ENCODE data around the gene TRIM41.

DNA sequence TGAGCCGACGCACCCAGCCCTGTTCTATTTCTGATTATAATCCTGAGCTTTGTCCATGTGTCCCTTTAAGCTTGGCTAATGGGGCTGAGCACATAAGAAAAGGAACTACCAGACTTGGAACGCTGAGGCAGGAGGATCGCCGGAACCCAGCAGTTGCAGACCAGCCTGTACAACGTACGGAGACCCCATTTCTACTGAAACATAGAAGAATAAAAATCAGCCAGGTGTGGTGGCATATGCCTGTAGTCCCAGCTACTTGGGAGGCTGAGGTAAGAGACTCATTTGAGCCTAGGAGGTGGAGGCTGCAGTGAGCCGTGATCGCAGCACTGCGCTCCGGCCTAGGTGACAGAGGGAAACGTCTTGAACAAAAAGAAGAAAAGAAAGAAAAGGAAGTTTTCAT is 40.4 kb upstream of the TRIM41 start:
- TF ChIP-seq, protein P1, sequence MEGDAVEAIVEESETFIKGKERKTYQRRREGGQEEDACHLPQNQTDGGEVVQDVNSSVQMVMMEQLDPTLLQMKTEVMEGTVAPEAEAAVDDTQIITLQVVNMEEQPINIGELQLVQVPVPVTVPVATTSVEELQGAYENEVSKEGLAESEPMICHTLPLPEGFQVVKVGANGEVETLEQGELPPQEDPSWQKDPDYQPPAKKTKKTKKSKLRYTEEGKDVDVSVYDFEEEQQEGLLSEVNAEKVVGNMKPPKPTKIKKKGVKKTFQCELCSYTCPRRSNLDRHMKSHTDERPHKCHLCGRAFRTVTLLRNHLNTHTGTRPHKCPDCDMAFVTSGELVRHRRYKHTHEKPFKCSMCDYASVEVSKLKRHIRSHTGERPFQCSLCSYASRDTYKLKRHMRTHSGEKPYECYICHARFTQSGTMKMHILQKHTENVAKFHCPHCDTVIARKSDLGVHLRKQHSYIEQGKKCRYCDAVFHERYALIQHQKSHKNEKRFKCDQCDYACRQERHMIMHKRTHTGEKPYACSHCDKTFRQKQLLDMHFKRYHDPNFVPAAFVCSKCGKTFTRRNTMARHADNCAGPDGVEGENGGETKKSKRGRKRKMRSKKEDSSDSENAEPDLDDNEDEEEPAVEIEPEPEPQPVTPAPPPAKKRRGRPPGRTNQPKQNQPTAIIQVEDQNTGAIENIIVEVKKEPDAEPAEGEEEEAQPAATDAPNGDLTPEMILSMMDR (IDR thresholded peaks at IDR 0.05; ENCODE audit: insufficient read depth, low read length, poor library complexity, severe bottlenecking) = no peak
- TF ChIP-seq EZH2phosphoT487 (conservative IDR thresholded peaks at IDR 0.05; ENCODE audit: low read length) = no peak

Data from SU-DHL-6 (cell line).